ENCODE measurements around the gene RIPOR3. TPM values are rescaled to one million over a fixed set of nuclear protein-coding genes. Genes with fewer than 3 reads are reported as not detected.

The RIPOR3 gene
- polyA plus RNA-seq, 1 donor = 9.3 TPM

GRCh38 chr20:50559149-50559548 lies 132.2 kb downstream of the RIPOR3 start:
- peaks cover 1% of the 10 kb centered on the region for H3K9me3 ChIP-seq (ENCODE audit: control insufficient read depth, low read depth, low read length)
- peaks cover 20% of the 10 kb centered on the region for H3K36me3 ChIP-seq (ENCODE audit: control insufficient read depth, insufficient read depth, low read length)
- H3K4me3 ChIP-seq (ENCODE audit: low read length) = no peak overlapping the region
- H3K27me3 ChIP-seq (ENCODE audit: control insufficient read depth, insufficient read depth, low read length) = no peaks in the 10 kb centered on the region
- H3K27ac ChIP-seq (ENCODE audit: low read length) = no peak overlapping the region
- WGBS (ENCODE audit: insufficient coverage, low lambda C conversion rate) = no CpG with 5 or more reads among the region's 6 CpGs
- H3K4me1 ChIP-seq (ENCODE audit: control insufficient read depth, insufficient read depth, low read length) = no peaks in the 10 kb centered on the region
- no peak for DNase-seq

GRCh38 chr20:50558483-50558925 lies 132.8 kb downstream of the RIPOR3 start:
- Histone ChIP-seq H3K36me3 (ENCODE audit: control insufficient read depth, insufficient read depth, low read length) (peaks cover 20% of the 10 kb centered on the region), H3K4me3 (ENCODE audit: low read length) (no peak overlapping the region), H3K27me3 (ENCODE audit: control insufficient read depth, insufficient read depth, low read length) (no peaks in the 10 kb centered on the region), H3K9me3 (ENCODE audit: control insufficient read depth, low read depth, low read length) (peaks cover 3% of the 10 kb centered on the region), H3K4me1 (ENCODE audit: control insufficient read depth, insufficient read depth, low read length) (no peaks in the 10 kb centered on the region), H3K27ac (ENCODE audit: low read length) (no peak overlapping the region)
- 79% methylated on average over 4 of the region's 4 CpGs for WGBS (ENCODE audit: insufficient coverage, low lambda C conversion rate)
- no peak for DNase-seq

GRCh38 chr20:50557549-50558134 lies 133.7 kb downstream of the RIPOR3 start:
- no peaks in the 10 kb centered on the region for H3K27me3 ChIP-seq (ENCODE audit: control insufficient read depth, insufficient read depth, low read length)
- no peak overlapping the region for H3K27ac ChIP-seq (ENCODE audit: low read length)
- H3K9me3 ChIP-seq (ENCODE audit: control insufficient read depth, low read depth, low read length) = peaks cover 3% of the 10 kb centered on the region
- H3K4me3 ChIP-seq (ENCODE audit: low read length) = no peak overlapping the region
- H3K36me3 ChIP-seq (ENCODE audit: control insufficient read depth, insufficient read depth, low read length) = peaks cover 15% of the 10 kb centered on the region
- no peak for DNase-seq
- no peaks in the 10 kb centered on the region for H3K4me1 ChIP-seq (ENCODE audit: control insufficient read depth, insufficient read depth, low read length)
- 100% methylated on average over 1 of the region's 11 CpGs for WGBS (ENCODE audit: insufficient coverage, low lambda C conversion rate)

- H3K9me3 ChIP-seq (ENCODE audit: control insufficient read depth, low read depth, low read length) = peaks cover 3% of the 10 kb centered on the region
- H3K36me3 ChIP-seq (ENCODE audit: control insufficient read depth, insufficient read depth, low read length) = no peaks in the 10 kb centered on the region
- no peak overlapping the region for H3K27ac ChIP-seq (ENCODE audit: low read length)
- no peak for DNase-seq
- no peaks in the 10 kb centered on the region for H3K27me3 ChIP-seq (ENCODE audit: control insufficient read depth, insufficient read depth, low read length)
- H3K4me1 ChIP-seq (ENCODE audit: control insufficient read depth, insufficient read depth, low read length) = no peaks in the 10 kb centered on the region
- no peak overlapping the region for H3K4me3 ChIP-seq (ENCODE audit: low read length)
- 94% methylated on average over 2 of the region's 5 CpGs for WGBS (ENCODE audit: insufficient coverage, low lambda C conversion rate)
Measured at GRCh38 chr20:50555662-50556061, 135.7 kb downstream of the RIPOR3 start.

GRCh38 chr20:50554694-50555579 lies 136.4 kb downstream of the RIPOR3 start:
- no peaks in the 10 kb centered on the region for H3K4me1 ChIP-seq (ENCODE audit: control insufficient read depth, insufficient read depth, low read length)
- DNase-seq = no peak
- no peak overlapping the region for H3K4me3 ChIP-seq (ENCODE audit: low read length)
- no peaks in the 10 kb centered on the region for H3K36me3 ChIP-seq (ENCODE audit: control insufficient read depth, insufficient read depth, low read length)
- 100% methylated on average over 2 of the region's 4 CpGs for WGBS (ENCODE audit: insufficient coverage, low lambda C conversion rate)
- H3K27me3 ChIP-seq (ENCODE audit: control insufficient read depth, insufficient read depth, low read length) = no peaks in the 10 kb centered on the region
- H3K9me3 ChIP-seq (ENCODE audit: control insufficient read depth, low read depth, low read length) = peaks cover 3% of the 10 kb centered on the region
- no peak overlapping the region for H3K27ac ChIP-seq (ENCODE audit: low read length)

- 100% methylated on average over 3 of the region's 3 CpGs for WGBS (ENCODE audit: insufficient coverage, low lambda C conversion rate)
- H3K4me1 ChIP-seq (ENCODE audit: control insufficient read depth, insufficient read depth, low read length) = no peaks in the 10 kb centered on the region
- H3K27ac ChIP-seq (ENCODE audit: low read length) = no peak overlapping the region
Measured at GRCh38 chr20:50552979-50553378, 138.4 kb downstream of the RIPOR3 start.

GRCh38 chr20:50551288-50551687 lies 140.1 kb downstream of the RIPOR3 start:
- H3K27ac ChIP-seq (ENCODE audit: low read length) = no peak overlapping the region
- H3K4me1 ChIP-seq (ENCODE audit: control insufficient read depth, insufficient read depth, low read length) = no peaks in the 10 kb centered on the region
- DNase-seq = no peak
- WGBS (ENCODE audit: insufficient coverage, low lambda C conversion rate) = no CpG with 5 or more reads among the region's 4 CpGs
- peaks cover 3% of the 10 kb centered on the region for H3K9me3 ChIP-seq (ENCODE audit: control insufficient read depth, low read depth, low read length)
- no peak overlapping the region for H3K4me3 ChIP-seq (ENCODE audit: low read length)
- no peaks in the 10 kb centered on the region for H3K27me3 ChIP-seq (ENCODE audit: control insufficient read depth, insufficient read depth, low read length)
- peaks cover 4% of the 10 kb centered on the region for H3K36me3 ChIP-seq (ENCODE audit: control insufficient read depth, insufficient read depth, low read length)

More at GRCh38 chr20:50552979-50553378, 138.4 kb downstream of the RIPOR3 start:
- Histone ChIP-seq H3K4me3 (ENCODE audit: low read length) (no peak overlapping the region), H3K9me3 (ENCODE audit: control insufficient read depth, low read depth, low read length) (peaks cover 3% of the 10 kb centered on the region), H3K27me3 (ENCODE audit: control insufficient read depth, insufficient read depth, low read length) (no peaks in the 10 kb centered on the region), H3K36me3 (ENCODE audit: control insufficient read depth, insufficient read depth, low read length) (peaks cover 4% of the 10 kb centered on the region)
- DNase-seq = no peak

GRCh38 chr20:50550531-50550930 lies 140.8 kb downstream of the RIPOR3 start:
- Histone ChIP-seq H3K4me3 (ENCODE audit: low read length) (no peak overlapping the region), H3K9me3 (ENCODE audit: control insufficient read depth, low read depth, low read length) (peaks cover 3% of the 10 kb centered on the region), H3K27ac (ENCODE audit: low read length) (no peak overlapping the region), H3K36me3 (ENCODE audit: control insufficient read depth, insufficient read depth, low read length) (peaks cover 4% of the 10 kb centered on the region), H3K4me1 (ENCODE audit: control insufficient read depth, insufficient read depth, low read length) (no peaks in the 10 kb centered on the region), H3K27me3 (ENCODE audit: control insufficient read depth, insufficient read depth, low read length) (no peaks in the 10 kb centered on the region)
- no peak for DNase-seq
- no CpG with 5 or more reads among the region's 2 CpGs for WGBS (ENCODE audit: insufficient coverage, low lambda C conversion rate)

- Histone ChIP-seq H3K4me3 (ENCODE audit: low read length) (no peak overlapping the region), H3K36me3 (ENCODE audit: control insufficient read depth, insufficient read depth, low read length) (peaks cover 4% of the 10 kb centered on the region), H3K27me3 (ENCODE audit: control insufficient read depth, insufficient read depth, low read length) (no peaks in the 10 kb centered on the region), H3K9me3 (ENCODE audit: control insufficient read depth, low read depth, low read length) (no peaks in the 10 kb centered on the region), H3K27ac (ENCODE audit: low read length) (no peak overlapping the region), H3K4me1 (ENCODE audit: control insufficient read depth, insufficient read depth, low read length) (no peaks in the 10 kb centered on the region)
- 100% methylated on average over 1 of the region's 5 CpGs for WGBS (ENCODE audit: insufficient coverage, low lambda C conversion rate)
- DNase-seq = peak in 1 of 2 donors; percentile 18
Measured at GRCh38 chr20:50548396-50548795, 142.9 kb downstream of the RIPOR3 start.

- H3K36me3 ChIP-seq (ENCODE audit: control insufficient read depth, insufficient read depth, low read length) = peaks cover 4% of the 10 kb centered on the region
- H3K27me3 ChIP-seq (ENCODE audit: control insufficient read depth, insufficient read depth, low read length) = no peaks in the 10 kb centered on the region
- no peak for DNase-seq
- no peak overlapping the region for H3K27ac ChIP-seq (ENCODE audit: low read length)
- no peak overlapping the region for H3K4me3 ChIP-seq (ENCODE audit: low read length)
- no peaks in the 10 kb centered on the region for H3K9me3 ChIP-seq (ENCODE audit: control insufficient read depth, low read depth, low read length)
- H3K4me1 ChIP-seq (ENCODE audit: control insufficient read depth, insufficient read depth, low read length) = no peaks in the 10 kb centered on the region
- WGBS (ENCODE audit: insufficient coverage, low lambda C conversion rate) = 91% methylated on average over 6 of the region's 6 CpGs
Measured at GRCh38 chr20:50547964-50548363, 143.4 kb downstream of the RIPOR3 start.

Data from large intestine (tissue), 3 donors.